ENCODE results near the gene PNP.

PNP gene
- 80.9 to 443 (median 154) reads per million in 9 experiments for total RNA-seq

- Mint-ChIP-seq H3K27me3 (no peaks in the 10 kb centered on the region), H3K4me3 (peak within 1 kb of the TSS; percentile 95 to 98), H3K4me1 (ENCODE audit: low read depth in 2 of 2) (peaks cover 43 to 45% of the 10 kb centered on the region in 2 donors), H3K36me3 (ENCODE audit: insufficient read depth) (peaks cover 53% of the 10 kb centered on the region), H3K27ac (peak within 1 kb of the TSS; percentile 95 to 96), H3K9me3 (no peaks in the 10 kb centered on the region)
- ATAC-seq (replicated peaks) (peak; percentile 89), DNase-seq (peak; percentile 81 to 83 (median 82))
Measured at GRCh38 chr14:20469242-20469889, at the start of gene PNP. TSS of gene PNP (plus strand) at chr14:20469406. CDS start at chr14:20469525, 119 bp downstream.

DNA sequence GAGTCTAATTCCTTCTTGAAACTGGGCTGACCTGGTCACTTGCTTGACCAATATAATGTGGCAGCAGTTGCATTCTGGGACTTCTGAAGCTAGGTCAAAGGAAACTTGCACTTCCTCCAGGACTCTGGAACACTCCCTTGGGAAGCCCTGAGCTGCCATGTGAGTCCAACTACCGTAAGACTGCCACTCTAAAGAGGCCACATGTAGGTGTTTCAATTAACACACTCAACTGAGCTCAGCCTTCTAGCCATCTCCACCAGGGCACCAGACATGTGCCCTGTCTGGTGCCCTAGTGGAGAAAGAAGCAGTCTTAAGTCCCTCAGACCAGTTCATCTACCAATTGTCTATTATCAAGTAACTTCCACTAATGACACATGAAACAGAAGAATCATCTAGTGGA lies 49.8 kb upstream of the PNP start:
- H3K4me1 Mint-ChIP-seq (ENCODE audit: low read depth in 2 of 2): peaks cover 2 to 5% of the 10 kb centered on the region in 2 donors
- no peaks in the 10 kb centered on the region for H3K36me3 Mint-ChIP-seq (ENCODE audit: insufficient read depth)
- no peaks in the 10 kb centered on the region for H3K9me3 Mint-ChIP-seq
- no peak for DNase-seq
- no peak overlapping the region for H3K27ac Mint-ChIP-seq
- no peak overlapping the region for H3K4me3 Mint-ChIP-seq
- H3K27me3 Mint-ChIP-seq: no peaks in the 10 kb centered on the region
- no peak for ATAC-seq (replicated peaks)

DNA sequence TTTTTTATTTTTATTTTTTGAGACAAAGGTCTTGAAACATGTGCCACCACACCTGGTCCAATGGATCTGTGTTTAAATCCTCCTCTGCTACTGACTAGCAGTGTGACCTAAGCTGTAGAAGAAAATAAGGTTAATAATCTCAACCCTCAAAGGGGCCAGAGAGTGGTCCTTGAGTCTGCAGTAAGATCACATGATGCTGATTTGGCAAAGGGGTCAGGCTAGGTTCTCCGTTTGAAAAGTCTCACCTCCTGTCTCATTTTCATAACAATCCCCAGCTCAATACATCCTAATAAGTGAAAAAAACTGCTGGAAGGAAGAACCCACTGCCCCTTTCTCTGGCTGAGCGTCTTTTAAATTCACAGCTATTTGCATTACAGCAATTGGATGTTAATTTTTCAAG lies 47.9 kb upstream of the PNP start:
- H3K27me3 Mint-ChIP-seq: no peaks in the 10 kb centered on the region
- no peak overlapping the region for H3K27ac Mint-ChIP-seq
- no peaks in the 10 kb centered on the region for H3K36me3 Mint-ChIP-seq (ENCODE audit: insufficient read depth)
- ATAC-seq (replicated peaks) (no peak), DNase-seq (no peak)
- no peaks in the 10 kb centered on the region for H3K4me1 Mint-ChIP-seq (ENCODE audit: low read depth in 2 of 2)
- H3K9me3 Mint-ChIP-seq: no peaks in the 10 kb centered on the region
- H3K4me3 Mint-ChIP-seq: no peak overlapping the region

- H3K27me3 Mint-ChIP-seq: no peaks in the 10 kb centered on the region
- H3K36me3 Mint-ChIP-seq (ENCODE audit: insufficient read depth): no peaks in the 10 kb centered on the region
- no peak overlapping the region for H3K4me3 Mint-ChIP-seq
- H3K4me1 Mint-ChIP-seq (ENCODE audit: low read depth in 2 of 2): peaks cover 6 to 8% of the 10 kb centered on the region in 2 donors
- H3K9me3 Mint-ChIP-seq: no peaks in the 10 kb centered on the region
- ATAC-seq (replicated peaks): no peak
- H3K27ac Mint-ChIP-seq: no peak overlapping the region
- no peak for DNase-seq
Measured at GRCh38 chr14:20422886-20423285, 46.3 kb upstream of the PNP start.

GRCh38 chr14:20424851-20425250 lies 44.4 kb upstream of the PNP start:
- no peak overlapping the region for H3K4me3 Mint-ChIP-seq
- no peaks in the 10 kb centered on the region for H3K36me3 Mint-ChIP-seq (ENCODE audit: insufficient read depth)
- ATAC-seq (replicated peaks) (no peak), DNase-seq (no peak)
- no peaks in the 10 kb centered on the region for H3K27me3 Mint-ChIP-seq
- peaks cover 9 to 11% of the 10 kb centered on the region in 2 donors for H3K4me1 Mint-ChIP-seq (ENCODE audit: low read depth in 2 of 2)
- H3K27ac Mint-ChIP-seq: no peak overlapping the region
- no peaks in the 10 kb centered on the region for H3K9me3 Mint-ChIP-seq

DNA sequence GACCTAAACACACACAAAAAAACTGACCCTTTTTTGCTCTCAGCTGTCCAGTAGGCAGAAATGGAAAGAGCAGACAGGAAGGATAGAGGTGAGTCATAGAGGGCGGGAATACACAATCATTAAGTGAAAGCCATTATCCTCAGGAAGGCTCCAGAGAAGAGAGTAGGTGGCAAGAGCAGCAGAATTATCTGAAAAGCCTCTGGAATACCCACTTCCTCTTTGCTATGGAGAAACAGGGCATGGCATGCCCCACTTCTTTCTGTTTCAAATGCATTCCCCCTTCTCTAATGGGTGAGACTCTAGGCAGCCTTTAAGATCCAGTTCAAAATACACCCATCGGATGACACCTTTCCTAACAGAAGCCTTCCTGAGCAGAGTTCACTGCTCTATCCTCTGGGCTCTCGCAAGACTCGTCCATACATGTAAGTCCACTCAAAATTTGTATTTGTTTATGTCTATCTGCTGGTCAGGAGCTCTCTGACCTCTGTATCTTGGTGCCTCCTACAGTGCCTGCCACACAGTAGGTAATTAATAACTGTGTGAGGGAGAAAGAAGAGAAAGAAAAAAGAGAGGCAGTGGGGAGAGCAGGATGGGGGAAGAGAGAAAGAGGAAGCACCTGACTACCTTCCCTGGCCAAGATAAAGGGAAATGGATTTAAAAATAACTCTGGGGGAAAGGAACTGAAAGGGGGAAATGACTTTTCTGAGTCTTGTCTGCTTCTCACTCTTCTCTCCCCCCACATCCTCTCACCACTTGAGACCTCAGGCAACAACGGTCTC lies 41.8 kb upstream of the PNP start:
- peaks cover 9 to 11% of the 10 kb centered on the region in 2 donors for H3K4me1 Mint-ChIP-seq (ENCODE audit: low read depth in 2 of 2)
- DNase-seq (no peak), ATAC-seq (replicated peaks) (peak; percentile 41)
- no peaks in the 10 kb centered on the region for H3K9me3 Mint-ChIP-seq
- H3K4me3 Mint-ChIP-seq: peak overlapping the region; percentile 11 to 42
- H3K27me3 Mint-ChIP-seq: no peaks in the 10 kb centered on the region
- no peaks in the 10 kb centered on the region for H3K36me3 Mint-ChIP-seq (ENCODE audit: insufficient read depth)
- peak overlapping the region; percentile 81 to 84 for H3K27ac Mint-ChIP-seq

- ATAC-seq (replicated peaks): no peak
- H3K9me3 Mint-ChIP-seq: no peaks in the 10 kb centered on the region
Measured at GRCh38 chr14:20428010-20428365, 41.2 kb upstream of the PNP start.

DNA sequence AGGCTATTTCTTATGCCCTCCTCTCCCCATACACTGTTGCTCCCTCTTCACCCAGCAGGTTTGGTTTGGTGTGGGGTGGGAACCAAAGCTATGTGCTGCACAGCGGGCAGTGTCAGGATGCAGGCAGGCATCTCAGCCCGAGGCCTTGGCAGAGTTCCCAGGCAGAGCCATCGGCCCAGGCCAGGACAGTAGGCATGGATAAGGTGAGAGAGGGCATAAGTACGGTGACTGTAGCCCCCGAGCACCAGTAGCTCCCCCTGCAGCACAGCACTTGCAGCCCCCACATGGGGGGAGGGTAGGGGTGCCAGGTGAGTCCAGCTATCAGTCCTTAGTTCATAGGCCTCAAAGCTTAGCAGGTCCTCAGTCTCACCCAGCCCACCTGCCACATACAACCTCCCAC lies 40.4 kb upstream of the PNP start:
- H3K27me3 Mint-ChIP-seq: no peaks in the 10 kb centered on the region
- ATAC-seq (replicated peaks) (no peak), DNase-seq (no peak)
- no peaks in the 10 kb centered on the region for H3K9me3 Mint-ChIP-seq
- peak overlapping the region; percentile 30 to 45 for H3K4me3 Mint-ChIP-seq
- H3K36me3 Mint-ChIP-seq (ENCODE audit: insufficient read depth): no peaks in the 10 kb centered on the region
- H3K4me1 Mint-ChIP-seq (ENCODE audit: low read depth in 2 of 2): peaks cover 9 to 11% of the 10 kb centered on the region in 2 donors
- peak overlapping the region; percentile 81 to 84 for H3K27ac Mint-ChIP-seq

More at GRCh38 chr14:20428010-20428365, 41.2 kb upstream of the PNP start:
- Mint-ChIP-seq H3K4me3 (peak overlapping the region; percentile 11 to 42), H3K4me1 (ENCODE audit: low read depth in 2 of 2) (peaks cover 9 to 11% of the 10 kb centered on the region in 2 donors), H3K27me3 (no peaks in the 10 kb centered on the region), H3K36me3 (ENCODE audit: insufficient read depth) (no peaks in the 10 kb centered on the region), H3K27ac (peak overlapping the region; percentile 81 to 84)
- no peak for DNase-seq

- no peak overlapping the region for H3K4me3 Mint-ChIP-seq
- H3K36me3 Mint-ChIP-seq (ENCODE audit: insufficient read depth): no peaks in the 10 kb centered on the region
- peak overlapping the region in 1 of 2 donors; percentile 81 for H3K27ac Mint-ChIP-seq
- H3K9me3 Mint-ChIP-seq: no peaks in the 10 kb centered on the region
- ATAC-seq (replicated peaks) (no peak), DNase-seq (no peak)
- peaks cover 9 to 11% of the 10 kb centered on the region in 2 donors for H3K4me1 Mint-ChIP-seq (ENCODE audit: low read depth in 2 of 2)
- no peaks in the 10 kb centered on the region for H3K27me3 Mint-ChIP-seq
Measured at GRCh38 chr14:20429801-20430669, 39.2 kb upstream of the PNP start.

- no peaks in the 10 kb centered on the region for H3K4me1 Mint-ChIP-seq (ENCODE audit: low read depth in 2 of 2)
- peaks cover 0 to 7% of the 10 kb centered on the region in 2 donors for H3K27me3 Mint-ChIP-seq
- H3K9me3 Mint-ChIP-seq: no peaks in the 10 kb centered on the region
- no peak overlapping the region for H3K4me3 Mint-ChIP-seq
- DNase-seq (no peak), ATAC-seq (replicated peaks) (no peak)
- H3K36me3 Mint-ChIP-seq (ENCODE audit: insufficient read depth): no peaks in the 10 kb centered on the region
- H3K27ac Mint-ChIP-seq: no peak overlapping the region
Measured at GRCh38 chr14:20434701-20435581, 34.3 kb upstream of the PNP start.

- H3K36me3 Mint-ChIP-seq (ENCODE audit: insufficient read depth): no peaks in the 10 kb centered on the region
- ATAC-seq (replicated peaks): no peak
- H3K9me3 Mint-ChIP-seq: no peaks in the 10 kb centered on the region
- H3K4me1 Mint-ChIP-seq (ENCODE audit: low read depth in 2 of 2): peaks cover 3 to 4% of the 10 kb centered on the region in 2 donors
- no peak for DNase-seq
- H3K4me3 Mint-ChIP-seq: no peak within 1 kb of the TSS
- H3K27ac Mint-ChIP-seq: no peak within 1 kb of the TSS
- peaks cover 0 to 7% of the 10 kb centered on the region in 2 donors for H3K27me3 Mint-ChIP-seq
Measured at GRCh38 chr14:20435582-20436362, 33.4 kb upstream of the PNP start, which contains the start of gene KLHL33. TSS of gene KLHL33 (minus strand) at chr14:20436166. CDS start at chr14:20435811, 355 bp downstream.

DNA sequence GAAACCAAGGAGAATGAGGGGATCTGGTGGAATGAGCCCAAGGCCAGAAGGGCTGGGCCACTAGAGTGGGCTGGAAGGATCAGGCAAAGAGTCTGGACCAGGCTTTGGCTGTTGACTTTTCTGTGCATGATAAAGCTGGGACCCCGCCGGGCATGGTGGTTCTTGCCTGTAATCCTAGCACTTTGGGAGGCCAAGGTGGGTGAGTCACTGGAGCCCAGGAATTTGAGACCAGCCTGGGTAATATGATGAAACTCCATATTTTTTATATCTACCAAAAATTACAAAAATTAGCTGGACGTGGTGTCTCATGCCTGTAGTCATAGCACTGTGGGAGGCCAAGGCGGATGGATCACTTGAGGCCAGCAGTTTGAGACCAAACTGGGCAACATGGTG lies 32.8 kb upstream of the PNP start:
- Mint-ChIP-seq H3K4me1 (ENCODE audit: low read depth in 2 of 2) (peaks cover 6 to 7% of the 10 kb centered on the region in 2 donors), H3K9me3 (no peaks in the 10 kb centered on the region)

More for the DNA sequence above, 32.8 kb upstream of the PNP start:
- Mint-ChIP-seq H3K4me3 (no peak overlapping the region), H3K36me3 (ENCODE audit: insufficient read depth) (no peaks in the 10 kb centered on the region), H3K27ac (no peak overlapping the region), H3K27me3 (peaks cover 0 to 7% of the 10 kb centered on the region in 2 donors)
- ATAC-seq (replicated peaks) (no peak), DNase-seq (no peak)
